Left lobe of liver (tissue), 2 donors: ENCODE results near the gene IGBP1. TPM values are rescaled to one million over a fixed set of nuclear protein-coding genes. Genes with fewer than 3 reads are reported as not detected.
"Not testable (repeated sequence)": the region's sequence is repeated elsewhere in the genome, so short reads cannot be mapped to it uniquely, and the experiment has no call there.

Experiments used
- ATAC-seq: fragments of 200-7000 bp; cut with Tn5 transposase; one replicate; pipeline ENCODE4 v1.9.1; 2020; ENCODE audit warnings: mild to moderate bottlenecking, moderate library complexity
- DNase-seq: peaks from one replicate; pipeline ENCODE4 v3.0.0-alpha.2; 2020; ENCODE audit warnings: low spot score
- total RNA-seq: library from RNA; stranded (reverse); gene quantifications from one replicate; pipeline ENCODE4 v1.2.1, GENCODE V29; 2021
- donor health status: DM: no; HTN: no; CAD: no; lungs with moderate emphysema.
- donor health status: DM: no; HTN: yes; CAD: no.

IGBP1 gene
- total RNA-seq, 1 donor from 2014 or later: 10.2 TPM

GRCh38 chrX:70166601-70167590, 33.6 kb downstream of the IGBP1 start:
- DNase-seq: no peak
- no peak for ATAC-seq

- ATAC-seq (no peak), DNase-seq (no peak)
Observed at GRCh38 chrX:70168238-70169188, 35.3 kb downstream of the IGBP1 start.

GRCh38 chrX:70169281-70169680, 36.0 kb downstream of the IGBP1 start:
- DNase-seq: no peak

GRCh38 chrX:70171624-70172023, 38.4 kb downstream of the IGBP1 start:
- no peak for ATAC-seq
- DNase-seq: no peak

More at GRCh38 chrX:70169281-70169680, 36.0 kb downstream of the IGBP1 start:
- no peak for ATAC-seq

DNA sequence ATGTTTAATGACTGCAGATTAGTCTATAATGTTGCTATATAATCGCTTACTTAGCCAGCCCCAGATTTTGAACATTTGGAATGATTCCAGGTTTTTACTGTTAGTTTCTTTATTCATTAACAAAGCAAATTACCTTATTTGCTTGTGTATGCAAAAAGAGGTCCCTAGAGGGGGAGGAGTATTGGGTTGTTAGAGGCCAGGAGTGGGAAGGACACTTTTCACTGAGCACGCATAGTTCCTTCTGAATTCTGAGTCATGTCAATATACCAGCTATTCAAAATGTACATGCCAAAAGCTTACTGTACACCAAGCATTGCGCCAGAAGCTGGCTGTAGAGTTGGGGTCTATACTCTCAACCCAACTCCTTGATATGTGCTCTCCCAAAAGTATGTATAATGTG, 39.0 kb downstream of the IGBP1 start:
- no peak for ATAC-seq
- no peak for DNase-seq

DNA sequence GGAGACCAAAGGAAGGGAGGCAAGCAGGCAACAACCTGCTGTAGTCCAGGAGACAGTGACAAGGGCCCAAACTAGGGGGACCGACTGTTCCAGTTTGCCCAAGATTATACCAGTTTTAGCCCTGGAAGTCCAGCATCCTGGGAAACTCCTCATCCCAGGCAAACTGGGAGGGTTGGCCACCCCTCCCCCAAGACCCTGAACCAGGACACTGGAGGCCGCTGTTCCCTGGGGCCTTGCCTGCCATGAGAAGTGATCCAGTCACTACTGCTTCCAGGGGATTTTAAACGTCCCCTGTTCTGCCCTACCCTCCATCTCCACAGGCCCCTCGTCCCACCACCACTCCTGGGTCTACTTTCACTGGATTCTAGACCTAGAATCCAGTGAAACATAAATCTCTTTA, 39.7 kb downstream of the IGBP1 start:
- no peak for DNase-seq
- ATAC-seq: no peak

DNA sequence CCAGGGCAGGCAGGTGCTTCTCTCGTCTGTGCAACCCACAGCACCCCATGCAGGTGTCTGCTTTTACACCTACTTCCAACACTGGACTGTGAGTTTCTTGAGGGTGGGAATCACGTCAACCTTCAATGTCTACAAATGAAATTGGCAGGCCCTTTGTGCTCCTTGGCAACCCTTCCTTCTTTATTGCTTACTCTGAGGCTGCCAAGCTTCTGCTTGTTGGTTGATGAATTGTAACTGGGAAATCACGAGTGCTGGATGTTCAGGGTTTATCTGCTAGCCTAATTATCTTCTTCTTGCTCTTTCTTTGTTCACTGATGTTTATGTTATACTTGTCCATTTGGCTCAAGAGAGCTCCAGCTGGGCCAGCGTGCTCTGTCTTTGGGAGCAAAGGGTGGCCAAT, 41.5 kb downstream of the IGBP1 start:
- ATAC-seq (no peak), DNase-seq (no peak)

GRCh38 chrX:70175338-70175737, 42.1 kb downstream of the IGBP1 start:
- ATAC-seq: no peak
- DNase-seq: no peak

- ATAC-seq: no peak
- no peak for DNase-seq
Observed at GRCh38 chrX:70176938-70177533, 43.8 kb downstream of the IGBP1 start, which contains the start of gene DGAT2L6. TSS of gene DGAT2L6 (plus strand) at chrX:70177483. CDS start at chrX:70177583, 100 bp downstream.

- DNase-seq (no peak), ATAC-seq (no peak)
Observed at GRCh38 chrX:70183091-70183490, 49.8 kb downstream of the IGBP1 start.

DNA sequence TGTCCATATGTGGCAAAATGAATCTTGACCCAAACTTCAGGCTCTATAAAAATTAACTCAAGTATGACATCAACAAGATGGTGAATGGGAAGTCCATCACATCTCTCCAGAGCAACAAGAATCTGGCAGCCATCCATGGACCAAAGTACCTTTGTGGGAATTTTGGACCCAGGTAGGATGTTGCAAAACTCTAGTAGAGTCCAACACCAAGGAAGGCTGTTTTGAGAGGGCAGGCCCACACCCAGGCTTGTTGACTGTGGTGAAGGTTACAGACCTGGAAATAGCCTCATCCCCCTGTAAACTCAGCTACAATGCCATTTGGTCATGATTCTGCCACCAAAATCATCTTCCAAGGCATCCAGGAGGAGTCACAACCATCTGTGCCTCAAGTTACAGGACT, 57.0 kb downstream of the IGBP1 start:
- DNase-seq: peak; percentile 44
- peak; percentile 46 for ATAC-seq

GRCh38 chrX:70196961-70197720, 63.9 kb downstream of the IGBP1 start:
- DNase-seq (peak; percentile 45), ATAC-seq (peak; percentile 91)

GRCh38 chrX:70201732-70202131, 68.5 kb downstream of the IGBP1 start:
- ATAC-seq (no peak), DNase-seq (no peak)

GRCh38 chrX:70208479-70208878, 75.2 kb downstream of the IGBP1 start:
- ATAC-seq (no peak), DNase-seq (no peak)

- not testable (repeated sequence) for DNase-seq, ATAC-seq
Observed at GRCh38 chrX:70209570-70209969, 76.3 kb downstream of the IGBP1 start.

Other genes starting within 250 kb of the IGBP1 start
- gene AWAT2, start 83.5 kb upstream of the IGBP1 start, total RNA-seq: not detected
- not detected for gene OTUD6A, start 71.0 kb upstream of the IGBP1 start, total RNA-seq
- not detected for gene DGAT2L6, start 44.0 kb downstream of the IGBP1 start, total RNA-seq
- not detected for gene AWAT1, start 101.2 kb downstream of the IGBP1 start, total RNA-seq
- 0.18 TPM for gene P2RY4, start 126.8 kb downstream of the IGBP1 start, total RNA-seq
- gene ARR3, start 134.9 kb downstream of the IGBP1 start, total RNA-seq: not detected
- gene RAB41, start 148.7 kb downstream of the IGBP1 start, total RNA-seq: not detected
- gene PDZD11, start 156.5 kb downstream of the IGBP1 start, total RNA-seq: 10.7 TPM
- 0.15 TPM for gene KIF4A, start 156.7 kb downstream of the IGBP1 start, total RNA-seq